Uterus (tissue), 4 donors: ENCODE measurements around the gene PSMB3. TPM values are rescaled to one million over a fixed set of nuclear protein-coding genes. Genes with fewer than 3 reads are reported as not detected.

Experiments
- DNase-seq, 2 donors: peaks; one replicate each; pipeline ENCODE4 v3.0.0-alpha.2; 2019 to 2020
- H3K27ac ChIP-seq, 2 donors: fragments of 200-600 bp; sonication (generic); 1 replicate in 1 of 2; 2 replicates in 1 of 2; pipeline ENCODE4 v1.5.1; 2016 to 2018
- H3K27me3 ChIP-seq, 2 donors: fragments of 200-600 bp; sonication (generic); one replicate each; pipeline ENCODE4 v1.5.1; 2018 to 2019; ENCODE audit warnings: control low read depth in 1 of 2
- H3K36me3 ChIP-seq, 2 donors: fragments of 200-600 bp; sonication (generic); one replicate each; pipeline ENCODE4 v1.5.1; 2019; ENCODE audit warnings: control low read depth in 1 of 2
- H3K4me1 ChIP-seq, 2 donors: fragments of 200-600 bp; sonication (generic); one replicate each; pipeline ENCODE4 v1.5.1; 2018 to 2019; ENCODE audit warnings: control low read depth in 1 of 2
- H3K4me3 ChIP-seq, 2 donors: fragments of 200-600 bp; sonication (generic); 1 replicate in 1 of 2; 2 replicates in 1 of 2; pipeline ENCODE4 v1.5.1; 2018 to 2019; ENCODE audit warnings: mild to moderate bottlenecking in 1 of 2
- H3K9me3 ChIP-seq, 2 donors: fragments of 200-600 bp; sonication (generic); one replicate each; pipeline ENCODE4 v1.5.1; 2019; ENCODE audit warnings: control low read depth in 1 of 2
- CTCF ChIP-seq, 4 experiments: fragments of 200-600 bp in 2 of 4; fragments of 450-650 bp in 2 of 4; sonication (generic) in 2 of 4; IDR thresholded peaks; one replicate each; pipeline ENCODE4 v1.5.1; 2016 to 2019; ENCODE audit warnings: antibody characterized with exemption in 4 of 4, mild to moderate bottlenecking in 2 of 4, moderate library complexity in 1 of 4
- POLR2A ChIP-seq, 2 donors: fragments of 450-650 bp; IDR thresholded peaks; one replicate each; pipeline ENCODE4 v1.6.1; 2016; ENCODE audit warnings: antibody characterized with exemption in 2 of 2, mild to moderate bottlenecking in 1 of 2, moderate library complexity in 1 of 2
- intact Hi-C: fragments of 100-400 bp; cut with DNase I; formaldehyde crosslinking; loops from one replicate; pipeline ENCODE4 v1.15.1; 2023; ENCODE audit warnings: low total_unique reads
- total RNA-seq, 4 donors: library from RNA; depleted of rRNA in 3 of 4; stranded (reverse); fragments of >200 nt in 3 of 4; gene quantifications; one replicate each; pipeline versions ENCODE4 v1.1.0 to v1.2.4, GENCODE V29; 2014 to 2023
- donor health status: DM: yes; HTN: yes; CAD: no.

The PSMB3 gene
- total RNA-seq, 4 donors from 2014 or later, result 91.6 to 285 (median 101) TPM

GRCh38 chr17:38716368-38717005 lies 36.1 kb upstream of the PSMB3 start:
- H3K4me1 ChIP-seq, result no peaks in the 10 kb centered on the region
- H3K27ac ChIP-seq, result no peak overlapping the region
- no peaks in the 10 kb centered on the region for H3K27me3 ChIP-seq
- DNase-seq, result no peak
- no peaks in the 10 kb centered on the region for H3K36me3 ChIP-seq
- no peaks in the 10 kb centered on the region for H3K9me3 ChIP-seq
- TF ChIP-seq POLR2A (IDR thresholded peaks at IDR 0.05) (no peak), CTCF (IDR thresholded peaks at IDR 0.05) (no peak)
- intact Hi-C loops, result no loop called here
- H3K4me3 ChIP-seq, result no peak overlapping the region

- Histone ChIP-seq H3K27ac (no peak overlapping the region), H3K9me3 (no peaks in the 10 kb centered on the region), H3K27me3 (no peaks in the 10 kb centered on the region), H3K4me3 (no peak overlapping the region), H3K36me3 (no peaks in the 10 kb centered on the region), H3K4me1 (no peaks in the 10 kb centered on the region)
- DNase-seq, result no peak
- intact Hi-C loops, result no loop called here
- TF ChIP-seq CTCF (IDR thresholded peaks at IDR 0.05) (no peak), POLR2A (IDR thresholded peaks at IDR 0.05) (no peak)
Observed at GRCh38 chr17:38717139-38717745, 35.3 kb upstream of the PSMB3 start.

GRCh38 chr17:38719289-38719942 lies 33.1 kb upstream of the PSMB3 start:
- TF ChIP-seq CTCF (IDR thresholded peaks at IDR 0.05) (no peak), POLR2A (IDR thresholded peaks at IDR 0.05) (no peak)
- intact Hi-C loops, result no loop called here
- H3K9me3 ChIP-seq, result no peaks in the 10 kb centered on the region
- DNase-seq, result no peak
- H3K27me3 ChIP-seq, result no peaks in the 10 kb centered on the region
- H3K36me3 ChIP-seq, result no peaks in the 10 kb centered on the region
- no peak overlapping the region for H3K4me3 ChIP-seq
- H3K27ac ChIP-seq, result no peak overlapping the region
- H3K4me1 ChIP-seq, result no peaks in the 10 kb centered on the region

- DNase-seq, result no peak
- no peak overlapping the region for H3K4me3 ChIP-seq
- no peaks in the 10 kb centered on the region for H3K9me3 ChIP-seq
- no peak for TF ChIP-seq CTCF (IDR thresholded peaks at IDR 0.05)
- no peak for TF ChIP-seq POLR2A (IDR thresholded peaks at IDR 0.05)
- no peak overlapping the region for H3K27ac ChIP-seq
- H3K4me1 ChIP-seq, result no peaks in the 10 kb centered on the region
- intact Hi-C loops, result no loop called here
- no peaks in the 10 kb centered on the region for H3K27me3 ChIP-seq
- H3K36me3 ChIP-seq, result no peaks in the 10 kb centered on the region
Observed at GRCh38 chr17:38719943-38720641, 32.4 kb upstream of the PSMB3 start.

- H3K9me3 ChIP-seq, result no peaks in the 10 kb centered on the region
- H3K36me3 ChIP-seq, result no peaks in the 10 kb centered on the region
- no peaks in the 10 kb centered on the region for H3K4me1 ChIP-seq
- H3K27me3 ChIP-seq, result no peaks in the 10 kb centered on the region
- no peak overlapping the region for H3K4me3 ChIP-seq
- H3K27ac ChIP-seq, result no peak overlapping the region
- intact Hi-C loops, result no loop called here
- DNase-seq, result no peak
- TF ChIP-seq CTCF (IDR thresholded peaks at IDR 0.05) (no peak), POLR2A (IDR thresholded peaks at IDR 0.05) (no peak)
Observed at GRCh38 chr17:38720941-38721340, 31.6 kb upstream of the PSMB3 start.
